ENCODE measurements around the gene STUB1.

DNA sequence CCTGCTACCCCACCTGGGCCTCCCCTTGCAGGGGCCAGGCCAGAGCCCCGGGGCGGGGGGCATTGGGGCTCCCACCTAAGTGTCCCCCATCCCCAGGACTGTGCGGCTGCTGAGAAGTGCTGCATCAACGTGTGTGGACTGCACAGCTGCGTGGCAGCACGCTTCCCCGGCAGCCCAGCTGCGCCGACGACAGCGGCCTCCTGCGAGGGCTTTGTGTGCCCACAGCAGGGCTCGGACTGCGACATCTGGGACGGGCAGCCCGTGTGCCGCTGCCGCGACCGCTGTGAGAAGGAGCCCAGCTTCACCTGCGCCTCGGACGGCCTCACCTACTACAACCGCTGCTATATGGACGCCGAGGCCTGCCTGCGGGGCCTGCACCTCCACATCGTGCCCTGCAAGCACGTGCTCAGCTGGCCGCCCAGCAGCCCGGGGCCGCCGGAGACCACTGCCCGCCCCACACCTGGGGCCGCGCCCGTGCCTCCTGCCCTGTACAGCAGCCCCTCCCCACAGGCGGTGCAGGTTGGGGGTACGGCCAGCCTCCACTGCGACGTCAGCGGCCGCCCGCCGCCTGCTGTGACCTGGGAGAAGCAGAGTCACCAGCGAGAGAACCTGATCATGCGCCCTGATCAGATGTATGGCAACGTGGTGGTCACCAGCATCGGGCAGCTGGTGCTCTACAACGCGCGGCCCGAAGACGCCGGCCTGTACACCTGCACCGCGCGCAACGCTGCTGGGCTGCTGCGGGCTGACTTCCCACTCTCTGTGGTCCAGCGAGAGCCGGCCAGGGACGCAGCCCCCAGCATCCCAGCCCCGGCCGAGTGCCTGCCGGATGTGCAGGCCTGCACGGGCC, 47.5 kb upstream of the STUB1 start:
- TF ChIP-seq EP300 (IDR thresholded peaks at IDR 0.05; ENCODE audit: borderline replicate concordance) (no peak), YY1 (IDR thresholded peaks at IDR 0.05; ENCODE audit: low read depth) (no peak), TAF1 (IDR thresholded peaks at IDR 0.05; ENCODE audit: low read depth) (no peak), USF1 (IDR thresholded peaks at IDR 0.05) (no peak), NFIC (IDR thresholded peaks at IDR 0.05) (no peak), RAD21 (IDR thresholded peaks at IDR 0.05; ENCODE audit: low read depth) (no peak)
- TF ChIP-seq, protein P1, sequence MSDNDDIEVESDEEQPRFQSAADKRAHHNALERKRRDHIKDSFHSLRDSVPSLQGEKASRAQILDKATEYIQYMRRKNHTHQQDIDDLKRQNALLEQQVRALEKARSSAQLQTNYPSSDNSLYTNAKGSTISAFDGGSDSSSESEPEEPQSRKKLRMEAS (IDR thresholded peaks at IDR 0.05), result no peak

All from Ishikawa (cell line).